Uterus (tissue), 2 donors: ENCODE results near the gene TUBB8B.
"Not testable (repeated sequence)": the region's sequence is repeated elsewhere in the genome, so short reads cannot be mapped to it uniquely, and the experiment has no call there.

ENCODE experiments used
- CTCF ChIP-seq, 4 experiments: fragments of 200-600 bp in 2 of 4; fragments of 450-650 bp in 2 of 4; sonication (generic) in 2 of 4; IDR thresholded peaks; one replicate each; pipeline ENCODE4 v1.5.1; 2016 to 2019; ENCODE audit warnings: antibody characterized with exemption in 4 of 4, mild to moderate bottlenecking in 2 of 4, moderate library complexity in 1 of 4
- POLR2A ChIP-seq, 2 donors: fragments of 450-650 bp; IDR thresholded peaks; one replicate each; pipeline ENCODE4 v1.6.1; 2016; ENCODE audit warnings: antibody characterized with exemption in 2 of 2, mild to moderate bottlenecking in 1 of 2, moderate library complexity in 1 of 2

DNA sequence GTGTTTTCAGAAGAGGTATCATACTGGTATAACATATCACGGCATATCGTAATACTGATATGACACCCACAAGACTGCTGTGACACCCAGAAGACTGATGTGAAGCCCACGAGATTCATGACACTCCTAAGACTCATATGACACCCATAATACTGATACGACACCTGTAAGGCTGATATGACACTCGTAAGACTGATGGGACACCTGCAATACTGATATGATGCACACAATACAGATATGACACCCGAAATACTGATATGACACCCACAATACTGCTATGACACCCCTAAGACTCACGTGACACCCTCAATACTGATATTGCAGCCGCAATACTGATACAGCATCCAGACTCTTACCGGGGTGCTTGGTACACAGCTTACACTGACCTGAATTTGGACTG, 18.3 kb upstream of the TUBB8B start:
- TF ChIP-seq CTCF, POLR2A (IDR thresholded peaks at IDR 0.05): not testable (repeated sequence)
